Neutrophil (primary cell): ENCODE results near the gene SSBP4.
A peak's percentile ranks its signal among the peaks of the same experiment; 100 is the strongest.

Experiments
- H3K27ac ChIP-seq: fragments of 200-600 bp; sonication (generic); 2 replicates; pipeline ENCODE4 v1.5.1; 2016; ENCODE audit warnings: mild to moderate bottlenecking, moderate library complexity
- H3K27me3 ChIP-seq: fragments of 200-600 bp; sonication (generic); 2 replicates; pipeline ENCODE4 v1.6.0; 2016; ENCODE audit warnings: mild to moderate bottlenecking
- H3K36me3 ChIP-seq: fragments of 200-600 bp; sonication (generic); 2 replicates; pipeline ENCODE4 v1.5.1; 2017
- H3K4me1 ChIP-seq, 2 experiments: fragments of 200-600 bp in 1 of 2; sonication (generic) in 1 of 2; 1 replicate in 1 of 2; 2 replicates in 1 of 2; pipeline versions ENCODE4 v1.5.1 to v1.6.1; 2013 to 2016; ENCODE audit warnings: low read depth in 1 of 2, low read length in 1 of 2, mild to moderate bottlenecking in 1 of 2, moderate library complexity in 1 of 2; ENCODE audit not compliant: control insufficient read depth in 1 of 2, insufficient read depth in 1 of 2
- H3K4me3 ChIP-seq, 2 experiments: fragments of 200-600 bp in 1 of 2; sonication (generic) in 1 of 2; 1 replicate in 1 of 2; 2 replicates in 1 of 2; pipeline ENCODE4 v1.5.1; 2013 to 2016; ENCODE audit warnings: low read depth in 1 of 2, low read length in 1 of 2, mild to moderate bottlenecking in 1 of 2, moderate library complexity in 1 of 2
- H3K9me3 ChIP-seq: fragments of 200-600 bp; sonication (generic); 2 replicates; pipeline ENCODE4 v1.5.1; 2016
- CTCF ChIP-seq: fragments of 200-600 bp; sonication (generic); IDR thresholded peaks from 2 replicates; pipeline ENCODE4 v1.5.1; 2016; ENCODE audit warnings: antibody characterized with exemption

The SSBP4 gene

GRCh38 chr19:18435842-18436670 lies 16.9 kb downstream of the SSBP4 start:
- Histone ChIP-seq H3K27ac (no peak overlapping the region), H3K4me3 (no peak overlapping the region), H3K36me3 (peaks cover 5% of the 10 kb centered on the region), H3K4me1 (peaks cover 21 to 34% of the 10 kb centered on the region in 2 experiments), H3K27me3 (peaks cover 91% of the 10 kb centered on the region), H3K9me3 (no peaks in the 10 kb centered on the region)
- TF ChIP-seq CTCF = no peak

GRCh38 chr19:18436671-18437490 lies 17.7 kb downstream of the SSBP4 start:
- Histone ChIP-seq H3K4me3 (peak overlapping the region; percentile 6 to 45), H3K27me3 (peaks cover 85% of the 10 kb centered on the region), H3K27ac (no peak overlapping the region), H3K4me1 (peaks cover 21 to 34% of the 10 kb centered on the region in 2 experiments), H3K36me3 (peaks cover 12% of the 10 kb centered on the region), H3K9me3 (no peaks in the 10 kb centered on the region)
- no peak for TF ChIP-seq CTCF

- Histone ChIP-seq H3K4me1 (peaks cover 19 to 34% of the 10 kb centered on the region in 2 experiments), H3K27me3 (peaks cover 77% of the 10 kb centered on the region), H3K36me3 (peaks cover 15% of the 10 kb centered on the region), H3K9me3 (no peaks in the 10 kb centered on the region), H3K4me3 (peak within 1 kb of the TSS; percentile 6 to 45), H3K27ac (no peak within 1 kb of the TSS)
- no peak for TF ChIP-seq CTCF
These were observed 18.5 kb downstream of the SSBP4 start, which contains the start of gene ISYNA1 for GRCh38 chr19:18437491-18438330. TSS of gene ISYNA1 (minus strand) at chr19:18438133. CDS start at chr19:18437979, 154 bp downstream.

GRCh38 chr19:18438331-18439024 lies 19.3 kb downstream of the SSBP4 start:
- H3K27ac ChIP-seq = no peak overlapping the region
- H3K9me3 ChIP-seq = no peaks in the 10 kb centered on the region
- peaks cover 22% of the 10 kb centered on the region for H3K36me3 ChIP-seq
- peaks cover 13 to 28% of the 10 kb centered on the region in 2 experiments for H3K4me1 ChIP-seq
- H3K4me3 ChIP-seq = peak overlapping the region in 1 of 2 experiments; percentile 45
- H3K27me3 ChIP-seq = peaks cover 69% of the 10 kb centered on the region
- no peak for TF ChIP-seq CTCF
